Keratinocyte (primary cell): Measurements from ENCODE around the gene CACNA2D4.

ENCODE experiments used
- EZH2 ChIP-seq: IDR thresholded peaks from one replicate; pipeline ENCODE4 v1.6.1; 2012; ENCODE audit warnings: inconsistent platforms, mild to moderate bottlenecking, low read length, moderate library complexity
- TF ChIP-seq, protein P1 (sequence below), 3 experiments: IDR thresholded peaks in 1 of 3; conservative IDR thresholded peaks in 1 of 3; optimal IDR thresholded peaks in 1 of 3; 2 replicates in 2 of 3; 3 replicates in 1 of 3; pipeline versions ENCODE3 to v1.5.1; 2011; ENCODE audit warnings: low read length in 3 of 3, mild to moderate bottlenecking in 3 of 3, moderate library complexity in 2 of 3, control low read depth in 1 of 3, inconsistent platforms in 1 of 3; ENCODE audit not compliant: insufficient read depth in 2 of 3; ENCODE audit errors: extremely low read depth in 1 of 3

GRCh38 chr12:1779783-1780182 lies 138.7 kb downstream of the CACNA2D4 start:
- TF ChIP-seq, protein P1, sequence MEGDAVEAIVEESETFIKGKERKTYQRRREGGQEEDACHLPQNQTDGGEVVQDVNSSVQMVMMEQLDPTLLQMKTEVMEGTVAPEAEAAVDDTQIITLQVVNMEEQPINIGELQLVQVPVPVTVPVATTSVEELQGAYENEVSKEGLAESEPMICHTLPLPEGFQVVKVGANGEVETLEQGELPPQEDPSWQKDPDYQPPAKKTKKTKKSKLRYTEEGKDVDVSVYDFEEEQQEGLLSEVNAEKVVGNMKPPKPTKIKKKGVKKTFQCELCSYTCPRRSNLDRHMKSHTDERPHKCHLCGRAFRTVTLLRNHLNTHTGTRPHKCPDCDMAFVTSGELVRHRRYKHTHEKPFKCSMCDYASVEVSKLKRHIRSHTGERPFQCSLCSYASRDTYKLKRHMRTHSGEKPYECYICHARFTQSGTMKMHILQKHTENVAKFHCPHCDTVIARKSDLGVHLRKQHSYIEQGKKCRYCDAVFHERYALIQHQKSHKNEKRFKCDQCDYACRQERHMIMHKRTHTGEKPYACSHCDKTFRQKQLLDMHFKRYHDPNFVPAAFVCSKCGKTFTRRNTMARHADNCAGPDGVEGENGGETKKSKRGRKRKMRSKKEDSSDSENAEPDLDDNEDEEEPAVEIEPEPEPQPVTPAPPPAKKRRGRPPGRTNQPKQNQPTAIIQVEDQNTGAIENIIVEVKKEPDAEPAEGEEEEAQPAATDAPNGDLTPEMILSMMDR (optimal IDR thresholded peaks at IDR 0.05 in 1 of 3, IDR thresholded peaks at IDR 0.05 in 1 of 3, conservative IDR thresholded peaks at IDR 0.05 in 1 of 3; ENCODE audit: extremely low read depth in 1 of 3, insufficient read depth in 2 of 3, low read length in 3 of 3): no peak
- no peak for TF ChIP-seq EZH2
